ENCODE results near the gene SCUBE3.
A peak's percentile ranks its signal among the peaks of the same experiment; 100 is the strongest.

SCUBE3 gene

GRCh38 chr6:35272005-35272404 is 58.2 kb downstream of the SCUBE3 start:
- no peak for DNase-seq (ENCODE audit: low read depth in 3 of 3)

- no peak for DNase-seq (ENCODE audit: low read depth in 3 of 3)
These were observed 60.2 kb downstream of the SCUBE3 start for GRCh38 chr6:35273822-35274559.

GRCh38 chr6:35275744-35276260 is 62.0 kb downstream of the SCUBE3 start:
- no peak for DNase-seq (ENCODE audit: low read depth in 3 of 3)

GRCh38 chr6:35278708-35279107 is 65.0 kb downstream of the SCUBE3 start:
- no peak for DNase-seq (ENCODE audit: low read depth in 3 of 3)

- DNase-seq (ENCODE audit: low read depth in 3 of 3): no peak
These were observed 67.1 kb downstream of the SCUBE3 start for GRCh38 chr6:35280903-35281302.

GRCh38 chr6:35282472-35282871 is 68.7 kb downstream of the SCUBE3 start:
- no peak for DNase-seq (ENCODE audit: low read depth in 3 of 3)

- no peak for DNase-seq (ENCODE audit: low read depth in 3 of 3)
These were observed 69.6 kb downstream of the SCUBE3 start for GRCh38 chr6:35283361-35283760.

- no peak for DNase-seq (ENCODE audit: low read depth in 3 of 3)
These were observed 74.1 kb downstream of the SCUBE3 start for GRCh38 chr6:35287671-35288396.

GRCh38 chr6:35288834-35289233 is 75.1 kb downstream of the SCUBE3 start:
- no peak for DNase-seq (ENCODE audit: low read depth in 3 of 3)

- no peak for DNase-seq (ENCODE audit: low read depth in 3 of 3)
These were observed 77.7 kb downstream of the SCUBE3 start for GRCh38 chr6:35291491-35291890.

GRCh38 chr6:35292494-35292893 is 78.7 kb downstream of the SCUBE3 start:
- DNase-seq (ENCODE audit: low read depth in 3 of 3): no peak

- no peak for DNase-seq (ENCODE audit: low read depth in 3 of 3)
These were observed 79.9 kb downstream of the SCUBE3 start for GRCh38 chr6:35293681-35294080.

GRCh38 chr6:35294308-35294945 is 80.7 kb downstream of the SCUBE3 start:
- DNase-seq (ENCODE audit: low read depth in 3 of 3): no peak

GRCh38 chr6:35295036-35295435 is 81.3 kb downstream of the SCUBE3 start:
- no peak for DNase-seq (ENCODE audit: low read depth in 3 of 3)

- no peak for DNase-seq (ENCODE audit: low read depth in 3 of 3)
These were observed 82.0 kb downstream of the SCUBE3 start for GRCh38 chr6:35295521-35296315.

GRCh38 chr6:35296931-35297600 is 83.3 kb downstream of the SCUBE3 start:
- DNase-seq (ENCODE audit: low read depth in 3 of 3): no peak

- DNase-seq (ENCODE audit: low read depth in 3 of 3): peak; percentile 79 to 80 (median 80)
These were observed 84.1 kb downstream of the SCUBE3 start, which contains the start of gene DEF6 for GRCh38 chr6:35297601-35298481. TSS of gene DEF6 (plus strand) at chr6:35297818. CDS start at chr6:35297857, 39 bp downstream.

GRCh38 chr6:35298625-35299140 is 84.9 kb downstream of the SCUBE3 start:
- DNase-seq (ENCODE audit: low read depth in 3 of 3): no peak

GRCh38 chr6:35299674-35300073 is 85.9 kb downstream of the SCUBE3 start:
- DNase-seq (ENCODE audit: low read depth in 3 of 3): no peak

GRCh38 chr6:35300848-35301247 is 87.1 kb downstream of the SCUBE3 start:
- no peak for DNase-seq (ENCODE audit: low read depth in 3 of 3)

Measured in stimulated activated CD4-positive, alpha-beta T cell treated with anti-CD3 and anti-CD28 coated beads, TNF-alpha, amount 100 ng/mL, for 48 hours (primary cell).